Mesothelial cell of epicardium (in vitro differentiated cells): ENCODE measurements around the gene ALDH5A1. TPM values are rescaled to one million over a fixed set of nuclear protein-coding genes. Genes with fewer than 3 reads are reported as not detected.

Experiments
- DNase-seq, 2 experiments: peaks; one replicate each; pipeline ENCODE4 v3.0.0; 2021; ENCODE audit warnings: low spot score in 2 of 2; ENCODE audit not compliant: unreplicated experiment in 2 of 2
- H3K27ac Mint-ChIP-seq: 2 replicates; pipeline ENCODE4 v1.8.0; 2021; ENCODE audit warnings: mixed read lengths
- H3K27me3 Mint-ChIP-seq: 2 replicates; pipeline ENCODE4 v1.8.0; 2021; ENCODE audit warnings: low read depth, mixed read lengths
- H3K36me3 Mint-ChIP-seq: 2 replicates; pipeline ENCODE4 v1.8.0; 2021; ENCODE audit warnings: mixed read lengths
- H3K4me1 Mint-ChIP-seq: 2 replicates; pipeline ENCODE4 v1.8.0; 2021; ENCODE audit warnings: mixed read lengths
- H3K4me3 Mint-ChIP-seq: 2 replicates; pipeline ENCODE4 v1.8.0; 2021; ENCODE audit warnings: mild to moderate bottlenecking, moderate library complexity, mixed read lengths
- H3K9me3 Mint-ChIP-seq: 2 replicates; pipeline ENCODE4 v1.8.0; 2021; ENCODE audit warnings: mixed read lengths
- CTCF ChIP-seq: fragments of 200-600 bp; sonication (generic); IDR thresholded peaks from one replicate; pipeline ENCODE4 v1.5.0; 2021; ENCODE audit warnings: antibody characterized with exemption; ENCODE audit not compliant: unreplicated experiment
- total RNA-seq: library from RNA; stranded (reverse); gene quantifications from 3 replicates; pipeline ENCODE4 v1.2.1, GENCODE V29; 2021

ALDH5A1 gene
- total RNA-seq, 1 donor from 2014 or later, result 22.6 TPM

GRCh38 chr6:24451581-24452388, 43.0 kb upstream of the ALDH5A1 start:
- Mint-ChIP-seq H3K36me3 (no peaks in the 10 kb centered on the region), H3K4me3 (no peak overlapping the region), H3K4me1 (peaks cover 6% of the 10 kb centered on the region), H3K27me3 (no peaks in the 10 kb centered on the region), H3K9me3 (no peaks in the 10 kb centered on the region), H3K27ac (no peak overlapping the region)
- no peak for TF ChIP-seq CTCF
- DNase-seq, result no peak

DNA sequence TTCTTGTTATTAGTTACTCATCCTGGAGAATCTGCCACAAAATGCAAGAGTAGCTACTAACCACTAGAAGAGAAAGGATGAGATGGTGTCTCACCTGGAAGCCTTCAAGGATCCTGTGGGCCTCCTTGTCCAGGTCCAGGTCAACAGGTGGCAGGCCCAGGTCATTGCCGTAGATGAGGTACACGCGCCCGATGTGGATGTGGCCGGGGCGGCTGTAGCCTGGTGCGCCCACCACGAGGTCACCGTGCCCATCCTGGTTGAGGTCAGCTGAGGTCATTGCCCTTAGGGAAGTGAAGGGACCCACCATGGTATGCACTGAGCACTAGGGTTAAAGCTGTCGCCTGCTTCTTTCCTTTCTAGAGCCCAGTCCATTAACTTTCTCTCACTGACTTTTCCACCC, 40.8 kb upstream of the ALDH5A1 start:
- DNase-seq, result no peak
- H3K4me3 Mint-ChIP-seq, result no peak overlapping the region
- no peaks in the 10 kb centered on the region for H3K36me3 Mint-ChIP-seq
- no peak overlapping the region for H3K27ac Mint-ChIP-seq
- H3K27me3 Mint-ChIP-seq, result no peaks in the 10 kb centered on the region
- H3K9me3 Mint-ChIP-seq, result no peaks in the 10 kb centered on the region
- TF ChIP-seq CTCF, result no peak
- peaks cover 6% of the 10 kb centered on the region for H3K4me1 Mint-ChIP-seq

DNA sequence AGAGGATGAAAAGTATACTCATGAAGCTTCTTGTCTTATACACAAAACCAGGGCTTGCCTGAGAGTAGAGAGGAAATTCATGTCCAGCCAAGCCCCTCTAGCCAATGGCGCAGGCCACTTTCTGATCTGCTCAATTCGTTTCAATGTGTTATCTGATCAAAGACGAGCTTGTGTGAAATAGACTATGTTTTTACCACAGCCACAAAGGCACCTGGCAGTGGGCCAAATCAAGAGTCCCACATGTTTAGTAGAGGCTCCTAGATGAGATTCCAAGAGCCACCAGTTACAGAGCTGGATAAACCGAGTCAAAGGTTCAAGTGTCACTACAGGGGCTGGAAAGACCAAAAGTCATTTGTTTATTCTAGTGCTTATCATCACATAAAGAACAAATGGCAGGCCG, 40.3 kb upstream of the ALDH5A1 start:
- no peak overlapping the region for H3K27ac Mint-ChIP-seq
- peaks cover 6% of the 10 kb centered on the region for H3K4me1 Mint-ChIP-seq
- no peaks in the 10 kb centered on the region for H3K9me3 Mint-ChIP-seq
- no peak for TF ChIP-seq CTCF
- no peaks in the 10 kb centered on the region for H3K27me3 Mint-ChIP-seq
- no peak overlapping the region for H3K4me3 Mint-ChIP-seq
- no peak for DNase-seq
- no peaks in the 10 kb centered on the region for H3K36me3 Mint-ChIP-seq

- H3K36me3 Mint-ChIP-seq, result no peaks in the 10 kb centered on the region
- no peak for TF ChIP-seq CTCF
- H3K27ac Mint-ChIP-seq, result no peak overlapping the region
- H3K4me1 Mint-ChIP-seq, result peaks cover 6% of the 10 kb centered on the region
- no peak for DNase-seq
- H3K27me3 Mint-ChIP-seq, result no peaks in the 10 kb centered on the region
- H3K9me3 Mint-ChIP-seq, result no peaks in the 10 kb centered on the region
- no peak overlapping the region for H3K4me3 Mint-ChIP-seq
These were observed 39.7 kb upstream of the ALDH5A1 start for GRCh38 chr6:24455061-24455460.

DNA sequence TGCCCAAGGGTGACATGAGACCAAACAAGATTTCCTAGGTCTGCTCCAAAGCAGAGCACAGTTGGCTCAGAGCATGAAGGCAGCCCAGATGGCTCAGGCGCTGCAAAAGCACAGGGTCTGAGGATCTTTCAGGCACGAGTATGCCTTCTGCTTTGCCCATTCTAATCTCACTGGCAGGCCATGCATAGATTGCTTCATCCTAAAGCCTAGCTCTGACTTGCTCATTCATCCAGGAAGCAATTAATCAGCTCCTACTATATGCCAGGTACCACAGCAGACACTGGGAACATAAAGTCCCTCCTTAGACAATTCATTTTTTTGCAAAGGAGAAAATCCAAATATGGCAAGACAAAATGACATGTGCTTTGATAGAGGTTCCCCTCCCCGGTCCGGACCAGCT, 36.6 kb upstream of the ALDH5A1 start:
- no peak for DNase-seq
- Mint-ChIP-seq H3K4me3 (no peak overlapping the region), H3K27ac (no peak overlapping the region), H3K9me3 (no peaks in the 10 kb centered on the region), H3K27me3 (no peaks in the 10 kb centered on the region), H3K4me1 (no peaks in the 10 kb centered on the region), H3K36me3 (no peaks in the 10 kb centered on the region)
- TF ChIP-seq CTCF, result no peak
